Lower lobe of right lung (tissue), 2 donors: ENCODE data around the gene CTNNBL1. TPM values are rescaled to one million over a fixed set of nuclear protein-coding genes. Genes with fewer than 3 reads are reported as not detected.

Source experiments
- ATAC-seq, 2 donors: fragments of 200-7000 bp; cut with Tn5 transposase; one replicate each; pipeline ENCODE4 v1.9.1; 2020 to 2022; ENCODE audit warnings: mild to moderate bottlenecking in 2 of 2, moderate library complexity in 2 of 2
- DNase-seq: peaks from one replicate; pipeline ENCODE4 v3.0.0-alpha.2; 2020
- H3K27ac ChIP-seq: fragments of 200-600 bp; one replicate; pipeline ENCODE4 v1.8.0; 2022
- H3K27me3 ChIP-seq: fragments of 200-600 bp; one replicate; pipeline ENCODE4 v1.8.0; 2022; ENCODE audit warnings: low read depth
- H3K36me3 ChIP-seq: fragments of 200-600 bp; one replicate; pipeline ENCODE4 v1.8.0; 2022; ENCODE audit warnings: mild to moderate bottlenecking
- H3K4me1 ChIP-seq: fragments of 200-600 bp; one replicate; pipeline ENCODE4 v1.8.0; 2022
- H3K4me3 ChIP-seq: fragments of 200-600 bp; one replicate; pipeline ENCODE4 v1.8.0; 2022; ENCODE audit warnings: mild to moderate bottlenecking
- H3K9me3 ChIP-seq: fragments of 200-600 bp; one replicate; pipeline ENCODE4 v1.8.0; 2022
- CTCF ChIP-seq: fragments of 200-600 bp; IDR thresholded peaks from one replicate; pipeline ENCODE4 v1.8.0; 2022; ENCODE audit warnings: antibody characterized with exemption, mild to moderate bottlenecking
- intact Hi-C: fragments of 100-400 bp; cut with DNase I; formaldehyde crosslinking; loops from one replicate; pipeline ENCODE4 v1.11.0; 2022
- total RNA-seq: library from RNA; stranded (reverse); fragmentation: NEBNext Ultra II Directional; extraction: Animal tissue kit (Norgen Biotek cat#: 25700); gene quantifications from one replicate; pipeline ENCODE4 v1.2.1, GENCODE V29; 2021
- donor health status: DM: no; HTN: yes; CAD: no; lungs with severe emphysema.

CTNNBL1 gene
- total RNA-seq, 1 donor from 2014 or later: 52.3 TPM

GRCh38 chr20:37758332-37758731, 64.5 kb downstream of the CTNNBL1 start:
- H3K4me3 ChIP-seq: no peak overlapping the region
- no peak overlapping the region for H3K27ac ChIP-seq
- H3K9me3 ChIP-seq: no peaks in the 10 kb centered on the region
- no peaks in the 10 kb centered on the region for H3K27me3 ChIP-seq
- no peak for ATAC-seq
- H3K4me1 ChIP-seq: peaks cover 3% of the 10 kb centered on the region
- intact Hi-C loops: no loop called here
- DNase-seq: no peak
- peaks cover 27% of the 10 kb centered on the region for H3K36me3 ChIP-seq
- no peak for TF ChIP-seq CTCF

GRCh38 chr20:37759052-37759553, 65.3 kb downstream of the CTNNBL1 start:
- H3K9me3 ChIP-seq: no peaks in the 10 kb centered on the region
- ATAC-seq: no peak
- DNase-seq: no peak
- H3K4me1 ChIP-seq: peaks cover 3% of the 10 kb centered on the region
- no peak overlapping the region for H3K27ac ChIP-seq
- peaks cover 27% of the 10 kb centered on the region for H3K36me3 ChIP-seq
- TF ChIP-seq CTCF: no peak
- no peaks in the 10 kb centered on the region for H3K27me3 ChIP-seq
- intact Hi-C loops: no loop called here
- H3K4me3 ChIP-seq: no peak overlapping the region

DNA sequence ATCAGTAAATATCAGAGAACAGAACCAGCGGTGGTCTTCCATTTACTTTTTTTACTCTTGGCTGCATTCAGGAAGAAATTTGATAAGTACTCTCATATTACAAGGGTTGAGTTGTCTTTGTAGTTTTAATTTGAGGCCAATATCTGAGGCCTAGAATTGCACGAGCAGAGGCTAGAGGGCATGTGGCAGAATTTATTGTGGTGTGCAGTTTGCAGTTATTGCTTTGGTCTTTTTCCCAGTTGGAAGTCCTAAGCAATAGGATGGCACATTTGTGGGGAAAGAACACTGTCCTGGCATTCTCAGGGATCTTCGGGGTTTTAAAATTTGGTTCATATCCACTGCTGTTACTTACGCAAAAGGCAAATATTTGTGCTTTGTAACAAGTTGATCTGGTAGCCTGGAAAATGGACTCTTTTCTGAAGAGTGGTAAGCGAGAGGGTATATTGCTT, 66.0 kb downstream of the CTNNBL1 start:
- H3K27ac ChIP-seq: no peak overlapping the region
- H3K4me1 ChIP-seq: peaks cover 3% of the 10 kb centered on the region
- no peak for TF ChIP-seq CTCF
- no peak for ATAC-seq
- H3K4me3 ChIP-seq: no peak overlapping the region
- no peak for DNase-seq
- H3K27me3 ChIP-seq: no peaks in the 10 kb centered on the region
- no peaks in the 10 kb centered on the region for H3K9me3 ChIP-seq
- intact Hi-C loops: no loop called here
- H3K36me3 ChIP-seq: peaks cover 27% of the 10 kb centered on the region

- DNase-seq: no peak
- TF ChIP-seq CTCF: no peak
- no peak for ATAC-seq
- Histone ChIP-seq H3K4me3 (no peak overlapping the region), H3K4me1 (peaks cover 3% of the 10 kb centered on the region), H3K36me3 (peaks cover 31% of the 10 kb centered on the region), H3K27ac (no peak overlapping the region), H3K9me3 (no peaks in the 10 kb centered on the region), H3K27me3 (no peaks in the 10 kb centered on the region)
- intact Hi-C loops: no loop called here
These were observed 66.5 kb downstream of the CTNNBL1 start for GRCh38 chr20:37760322-37760721.

DNA sequence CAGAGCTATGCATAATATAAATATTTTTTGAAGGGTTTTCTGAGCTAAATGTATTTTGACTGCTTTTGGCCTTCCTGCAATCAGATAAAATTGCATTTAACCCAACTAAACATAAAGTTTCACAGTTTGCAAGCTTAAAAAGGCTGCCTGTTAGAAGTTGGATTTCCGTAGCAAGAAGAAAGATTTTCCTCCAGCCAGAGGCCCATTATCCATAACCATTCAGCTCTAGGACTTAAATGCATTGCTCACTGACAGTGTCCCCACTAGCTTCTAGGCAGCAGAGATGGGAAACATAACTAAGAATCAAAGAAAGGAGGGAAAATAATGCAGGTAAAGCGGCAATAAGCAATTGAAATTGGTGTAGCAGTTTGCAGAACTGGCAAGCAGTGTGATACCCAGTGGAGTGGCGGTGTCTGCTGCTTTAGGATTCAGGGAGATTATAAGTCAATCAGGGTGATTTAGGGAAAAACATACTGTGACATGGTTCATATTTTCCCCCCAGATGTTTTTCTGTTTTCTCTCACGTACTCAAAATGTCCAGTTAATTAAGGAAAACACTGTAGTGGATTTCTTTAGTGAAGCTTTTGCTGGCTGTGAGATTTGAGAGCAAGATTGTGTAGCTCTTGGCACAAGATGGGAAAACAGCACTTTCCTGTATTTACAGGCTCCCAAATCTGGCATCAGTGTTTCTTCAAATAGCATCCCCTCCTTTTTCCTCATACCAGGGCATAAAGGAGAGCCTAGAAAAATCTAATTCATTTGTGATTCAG, 69.1 kb downstream of the CTNNBL1 start:
- Histone ChIP-seq H3K27me3 (no peaks in the 10 kb centered on the region), H3K4me1 (peaks cover 3% of the 10 kb centered on the region), H3K4me3 (no peak overlapping the region), H3K27ac (no peak overlapping the region), H3K9me3 (no peaks in the 10 kb centered on the region), H3K36me3 (peaks cover 32% of the 10 kb centered on the region)
- intact Hi-C loops: no loop called here
- DNase-seq (no peak), ATAC-seq (no peak)
- no peak for TF ChIP-seq CTCF
